OCI-LY7 (cell line): ENCODE measurements around the gene ANKRD49. TPM values are rescaled to one million over a fixed set of nuclear protein-coding genes. Genes with fewer than 3 reads are reported as not detected.

Experiments used
- BruUV-seq: library from RNA; stranded (reverse); fragments of 400-500 nt; replicated peaks from 2 replicates; lab custom pipeline; 2021; lab: Mats Ljungman, UMichigan
- CTCF ChIA-PET: fragments of 300-600 bp; sonication (Branson Sonifier 250); formaldehyde crosslinking; loops from one replicate; lab custom pipeline; 2022; ENCODE audit warnings: antibody characterized with exemption; ENCODE audit not compliant: unreplicated experiment; lab: Charles Lee
- POLR2A ChIA-PET: fragments of 300-600 bp; sonication (Branson Sonifier 250); formaldehyde crosslinking; loops from one replicate; lab custom pipeline; 2022; ENCODE audit warnings: antibody characterized with exemption; lab: Charles Lee
- DNase-seq: peaks from one replicate; pipeline ENCODE4 v3.0.0-alpha.2; 2015; ENCODE audit warnings: low spot score
- H2AFZ ChIP-seq: fragments of 200-600 bp; sonication (generic), shearing (Covaris generic); 2 replicates; pipeline ENCODE4 v1.6.1; 2014; ENCODE audit warnings: mild to moderate bottlenecking, antibody characterized with exemption, low read length, moderate library complexity
- H3K27ac ChIP-seq: fragments of 200-600 bp; sonication (generic); 2 replicates; pipeline ENCODE4 v1.5.1; 2014; ENCODE audit warnings: mixed run types, low read depth, mild to moderate bottlenecking, moderate library complexity, low read length, inconsistent platforms; ENCODE audit not compliant: poor library complexity, severe bottlenecking
- H3K36me3 ChIP-seq: fragments of 200-600 bp; sonication (generic); 2 replicates; pipeline ENCODE4 v1.6.1; 2014; ENCODE audit warnings: mild to moderate bottlenecking, antibody characterized with exemption, low read length, moderate library complexity, mixed read lengths; ENCODE audit not compliant: insufficient read depth
- H3K4me1 ChIP-seq: fragments of 200-600 bp; sonication (generic); 2 replicates; pipeline ENCODE4 v1.5.1; 2014; ENCODE audit warnings: mild to moderate bottlenecking, low read length; ENCODE audit not compliant: insufficient read depth, poor library complexity, severe bottlenecking
- H3K4me2 ChIP-seq: fragments of 200-600 bp; sonication (generic); 2 replicates; pipeline ENCODE4 v1.6.1; 2014; ENCODE audit warnings: mild to moderate bottlenecking, low read length
- H3K4me3 ChIP-seq: fragments of 200-600 bp; sonication (generic); 2 replicates; pipeline ENCODE4 v1.5.1; 2014; ENCODE audit warnings: mild to moderate bottlenecking, low read depth, low read length; ENCODE audit not compliant: poor library complexity, severe bottlenecking
- H3K79me2 ChIP-seq: fragments of 200-600 bp; sonication (generic); 2 replicates; pipeline ENCODE4 v1.6.1; 2016; ENCODE audit warnings: low read depth, mild to moderate bottlenecking, low read length, moderate library complexity, mixed read lengths; ENCODE audit not compliant: insufficient read depth
- H3K9me2 ChIP-seq: fragments of 200-600 bp; sonication (generic); 2 replicates; pipeline ENCODE4 v1.6.1; 2016; ENCODE audit warnings: mild to moderate bottlenecking, low read length, mixed read lengths; ENCODE audit not compliant: insufficient read depth
- H3K9me3 ChIP-seq: fragments of 200-600 bp; sonication (generic); 2 replicates; pipeline ENCODE4 v1.6.1; 2014; ENCODE audit warnings: mild to moderate bottlenecking, mixed run types, low read length, mixed read lengths
- H4K20me1 ChIP-seq: fragments of 200-600 bp; sonication (generic); 2 replicates; pipeline ENCODE4 v1.6.1; 2014; ENCODE audit warnings: mild to moderate bottlenecking, antibody characterized with exemption, low read length, moderate library complexity, mixed read lengths; ENCODE audit not compliant: insufficient read depth
- CTCF ChIP-seq: fragments of 200-600 bp; sonication (generic); conservative IDR thresholded peaks from 2 replicates; pipeline ENCODE4 v1.5.1; 2014; ENCODE audit warnings: mild to moderate bottlenecking, antibody characterized with exemption, low read length, moderate library complexity, mixed read lengths
- EZH2phosphoT487 ChIP-seq: fragments of 200-600 bp; sonication (generic); IDR thresholded peaks from 2 replicates; pipeline ENCODE4 v1.6.1; 2018; ENCODE audit warnings: low read depth, borderline replicate concordance, mild to moderate bottlenecking, mixed run types, antibody characterized with exemption, low read length, moderate library complexity, mixed read lengths
- intact Hi-C: fragments of 100-400 bp; cut with micrococcal nuclease; formaldehyde crosslinking; loops from one replicate; pipeline ENCODE4 v1.10.0; 2022; ENCODE audit not compliant: unreplicated experiment
- total RNA-seq, 2 experiments: library from RNA; depleted of rRNA in 1 of 2; stranded (reverse); fragments of >200 nt in 1 of 2; shearing (Covaris generic) in 1 of 2; gene quantifications; 2 replicates each; pipeline ENCODE4 v1.2.3, GENCODE V29; 2014 to 2022

Gene ANKRD49
- total RNA-seq, 2 experiments from 2014 or later, result 26.8 to 29.2 TPM

- no peak for TF ChIP-seq EZH2phosphoT487
- TF ChIP-seq CTCF, result no peak
Observed at GRCh38 chr11:94533696-94534630, 40.2 kb downstream of the ANKRD49 start.

GRCh38 chr11:94536386-94536785 is 42.6 kb downstream of the ANKRD49 start:
- no peak for DNase-seq
- POLR2A ChIA-PET, result interaction anchor here (0.7 kb wide), 1 partner anchor 255 kb away, joined by 3 read pairs; no protein-coding TSS in a partner anchor
- no peak overlapping the region for H3K4me3 ChIP-seq
- no peaks in the 10 kb centered on the region for H3K9me3 ChIP-seq
- H3K4me1 ChIP-seq, result no peaks in the 10 kb centered on the region
- CTCF ChIA-PET, result no interaction called here
- H2AFZ ChIP-seq, result no peak overlapping the region
- no peaks in the 10 kb centered on the region for H4K20me1 ChIP-seq
- TF ChIP-seq CTCF, result no peak
- TF ChIP-seq EZH2phosphoT487, result no peak
- no peaks in the 10 kb centered on the region for H3K36me3 ChIP-seq
- H3K9me2 ChIP-seq, result no peaks in the 10 kb centered on the region
- no peak overlapping the region for H3K27ac ChIP-seq
- no peaks in the 10 kb centered on the region for H3K79me2 ChIP-seq
- intact Hi-C loops, result no loop called here
- H3K4me2 ChIP-seq, result no peak overlapping the region
- BruUV-seq, result no TSS peak

More at GRCh38 chr11:94533696-94534630, 40.2 kb downstream of the ANKRD49 start:
- Histone ChIP-seq H3K9me3 (no peaks in the 10 kb centered on the region), H3K4me3 (no peak overlapping the region), H4K20me1 (no peaks in the 10 kb centered on the region), H3K9me2 (no peaks in the 10 kb centered on the region), H2AFZ (no peak overlapping the region), H3K27ac (no peak overlapping the region), H3K36me3 (no peaks in the 10 kb centered on the region), H3K4me2 (no peak overlapping the region), H3K79me2 (no peaks in the 10 kb centered on the region), H3K4me1 (no peaks in the 10 kb centered on the region)
- ChIA-PET POLR2A (no interaction called here), CTCF (no interaction called here)
- intact Hi-C loops, result no loop called here
- no peak for DNase-seq
- BruUV-seq, result no TSS peak
